Measurements from ENCODE around the gene GRAMD4. TPM values are rescaled to one million over a fixed set of nuclear protein-coding genes. Genes with fewer than 3 reads are reported as not detected.

GRAMD4 gene
- total and polyA plus RNA-seq, 2 donors (not counting 1 experiment from before 2014, with no cell fraction given) = 17.0 to 88.1 TPM

DNA sequence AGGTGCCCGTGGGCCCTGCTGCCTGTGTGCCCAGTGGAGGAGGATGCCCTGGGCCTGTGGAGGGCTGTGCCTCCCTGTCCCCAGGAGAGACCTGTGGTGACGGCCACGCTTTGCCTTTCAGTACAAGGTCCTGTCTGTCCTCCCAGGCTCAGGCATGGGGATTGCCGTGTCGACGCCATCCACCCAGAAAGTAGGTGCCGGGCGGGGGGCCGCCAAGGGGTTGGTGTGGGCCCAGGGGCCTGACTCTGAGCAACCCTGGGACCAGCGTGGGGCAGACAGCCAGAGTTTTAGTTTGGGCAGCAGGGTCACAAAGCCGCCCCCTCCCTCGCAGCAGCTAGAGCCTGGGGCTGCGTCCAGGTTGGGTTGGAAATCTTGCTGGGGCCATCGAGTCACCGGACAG, 56.3 kb downstream of the GRAMD4 start:
- Histone ChIP-seq H3K27me3 (replicated peaks in 1 of 4; ENCODE audit: control extremely low read depth in 1 of 4, control insufficient read depth in 3 of 4, insufficient read depth in 4 of 4, low read length in 3 of 4) (peaks cover 0 to 26% (median 0%) of the 10 kb centered on the region in 4 experiments), H3K36me3 (replicated peaks in 1 of 2; ENCODE audit: control extremely low read depth in 1 of 2, control insufficient read depth in 1 of 2, extremely low read depth in 1 of 2, insufficient read depth in 2 of 2, low read length in 1 of 2) (peaks cover 0 to 37% of the 10 kb centered on the region in 2 experiments), H3K4me2 (replicated peaks; ENCODE audit: low read depth, low read length, poor library complexity, severe bottlenecking) (no peak overlapping the region), H4K20me1 (ENCODE audit: control insufficient read depth, insufficient read depth, low read length, poor library complexity, severe bottlenecking) (peaks cover 92% of the 10 kb centered on the region), H3K9me3 (ENCODE audit: control extremely low read depth in 1 of 3, control insufficient read depth in 2 of 3, insufficient read depth in 1 of 3, low read length in 2 of 3) (peaks cover 0 to 6% (median 0%) of the 10 kb centered on the region in 3 donors), H3K27ac (ENCODE audit: low read length in 2 of 2) (no peak overlapping the region), H3K4me1 (ENCODE audit: control insufficient read depth in 2 of 2, insufficient read depth in 2 of 2, low read length in 2 of 2) (peaks cover 32 to 39% of the 10 kb centered on the region in 2 donors), H2AFZ (ENCODE audit: insufficient read depth, low read depth, low read length, poor library complexity, severe bottlenecking) (no peak overlapping the region), H3K79me2 (ENCODE audit: control insufficient read depth, insufficient read depth, low read length) (peaks cover 32% of the 10 kb centered on the region), H3K4me3 (ENCODE audit: control extremely low read depth in 1 of 5, extremely low read depth in 1 of 5, insufficient read depth in 1 of 5, low read depth in 2 of 5, low read length in 4 of 5) (no peak overlapping the region), H3K9ac (ENCODE audit: low read length) (no peak overlapping the region)
- no peak overlapping the region for H3K4me3 Mint-ChIP-seq
- no peak overlapping the region for H3K27ac Mint-ChIP-seq
- no peak for DNase-seq
- intact Hi-C loops (cut with micrococcal nuclease) = no loop called here
- H3K27me3 Mint-ChIP-seq = no peaks in the 10 kb centered on the region
- WGBS (ENCODE audit: insufficient coverage) = 85% methylated on average over 15 of the region's 15 CpGs
- POLR2A ChIA-PET = no interaction called here
- H3K9me3 Mint-ChIP-seq (ENCODE audit: insufficient read depth) = no peaks in the 10 kb centered on the region
- ATAC-seq (ENCODE audit: low read depth) = no peak
- TF ChIP-seq EZH2 (IDR thresholded peaks at IDR 0.05; ENCODE audit: borderline replicate concordance, insufficient read depth, low read depth, low read length, poor library complexity, severe bottlenecking) = no peak
- TF ChIP-seq, protein P1, sequence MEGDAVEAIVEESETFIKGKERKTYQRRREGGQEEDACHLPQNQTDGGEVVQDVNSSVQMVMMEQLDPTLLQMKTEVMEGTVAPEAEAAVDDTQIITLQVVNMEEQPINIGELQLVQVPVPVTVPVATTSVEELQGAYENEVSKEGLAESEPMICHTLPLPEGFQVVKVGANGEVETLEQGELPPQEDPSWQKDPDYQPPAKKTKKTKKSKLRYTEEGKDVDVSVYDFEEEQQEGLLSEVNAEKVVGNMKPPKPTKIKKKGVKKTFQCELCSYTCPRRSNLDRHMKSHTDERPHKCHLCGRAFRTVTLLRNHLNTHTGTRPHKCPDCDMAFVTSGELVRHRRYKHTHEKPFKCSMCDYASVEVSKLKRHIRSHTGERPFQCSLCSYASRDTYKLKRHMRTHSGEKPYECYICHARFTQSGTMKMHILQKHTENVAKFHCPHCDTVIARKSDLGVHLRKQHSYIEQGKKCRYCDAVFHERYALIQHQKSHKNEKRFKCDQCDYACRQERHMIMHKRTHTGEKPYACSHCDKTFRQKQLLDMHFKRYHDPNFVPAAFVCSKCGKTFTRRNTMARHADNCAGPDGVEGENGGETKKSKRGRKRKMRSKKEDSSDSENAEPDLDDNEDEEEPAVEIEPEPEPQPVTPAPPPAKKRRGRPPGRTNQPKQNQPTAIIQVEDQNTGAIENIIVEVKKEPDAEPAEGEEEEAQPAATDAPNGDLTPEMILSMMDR (IDR thresholded peaks at IDR 0.05) = no peak
- CTCF ChIA-PET = interaction anchor here (1.4 kb wide), 1 partner anchor 113 kb away, joined by 4 read pairs; no protein-coding TSS in a partner anchor
- H3K4me1 Mint-ChIP-seq = peaks cover 36% of the 10 kb centered on the region

DNA sequence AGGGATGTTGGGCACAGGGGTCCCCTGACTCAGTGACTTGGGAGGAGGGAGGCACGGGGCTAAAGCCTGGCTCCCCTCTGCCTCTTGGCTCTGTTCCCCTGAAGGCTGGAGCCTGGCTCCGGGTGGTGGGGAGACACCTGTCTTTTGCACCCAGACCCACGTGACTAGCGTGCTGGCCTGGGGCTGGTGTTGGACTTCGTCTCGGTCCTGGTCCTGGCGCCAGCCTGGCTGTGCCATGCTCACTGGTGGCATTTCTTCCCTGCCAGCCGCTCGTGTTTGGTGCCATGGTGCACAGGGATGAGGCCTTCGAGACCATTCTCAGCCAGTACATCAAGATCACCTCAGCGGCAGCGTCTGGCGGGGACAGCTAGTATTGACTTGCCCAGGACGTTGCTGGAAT, 56.7 kb downstream of the GRAMD4 start:
- no peak overlapping the region for H3K4me3 ChIP-seq (ENCODE audit: control extremely low read depth in 1 of 5, extremely low read depth in 1 of 5, insufficient read depth in 1 of 5, low read depth in 2 of 5, low read length in 4 of 5)

More for the DNA sequence above, 56.7 kb downstream of the GRAMD4 start:
- Histone ChIP-seq H3K79me2 (ENCODE audit: control insufficient read depth, insufficient read depth, low read length) (peaks cover 30% of the 10 kb centered on the region), H3K9me3 (ENCODE audit: control extremely low read depth in 1 of 3, control insufficient read depth in 2 of 3, insufficient read depth in 1 of 3, low read length in 2 of 3) (peaks cover 0 to 9% (median 0%) of the 10 kb centered on the region in 3 donors), H3K36me3 (replicated peaks in 1 of 2; ENCODE audit: control extremely low read depth in 1 of 2, control insufficient read depth in 1 of 2, extremely low read depth in 1 of 2, insufficient read depth in 2 of 2, low read length in 1 of 2) (peaks cover 0 to 37% of the 10 kb centered on the region in 2 experiments), H3K27ac (ENCODE audit: low read length in 2 of 2) (no peak overlapping the region), H3K27me3 (replicated peaks in 1 of 4; ENCODE audit: control extremely low read depth in 1 of 4, control insufficient read depth in 3 of 4, insufficient read depth in 4 of 4, low read length in 3 of 4) (peaks cover 0 to 30% (median 0%) of the 10 kb centered on the region in 4 experiments), H3K4me2 (replicated peaks; ENCODE audit: low read depth, low read length, poor library complexity, severe bottlenecking) (no peak overlapping the region), H3K9ac (ENCODE audit: low read length) (no peak overlapping the region), H2AFZ (ENCODE audit: insufficient read depth, low read depth, low read length, poor library complexity, severe bottlenecking) (no peak overlapping the region), H3K4me1 (ENCODE audit: control insufficient read depth in 2 of 2, insufficient read depth in 2 of 2, low read length in 2 of 2) (peaks cover 30 to 36% of the 10 kb centered on the region in 2 donors), H4K20me1 (ENCODE audit: control insufficient read depth, insufficient read depth, low read length, poor library complexity, severe bottlenecking) (peaks cover 93% of the 10 kb centered on the region)
- no peak for DNase-seq
- peaks cover 34% of the 10 kb centered on the region for H3K4me1 Mint-ChIP-seq
- H3K4me3 Mint-ChIP-seq = no peak overlapping the region
- no peaks in the 10 kb centered on the region for H3K9me3 Mint-ChIP-seq (ENCODE audit: insufficient read depth)
- H3K27ac Mint-ChIP-seq = no peak overlapping the region
- H3K27me3 Mint-ChIP-seq = no peaks in the 10 kb centered on the region
- no peak for TF ChIP-seq EZH2 (IDR thresholded peaks at IDR 0.05; ENCODE audit: borderline replicate concordance, insufficient read depth, low read depth, low read length, poor library complexity, severe bottlenecking)
- TF ChIP-seq, protein P1 (IDR thresholded peaks at IDR 0.05) = no peak
- CTCF ChIA-PET = no interaction called here
- intact Hi-C loops (cut with micrococcal nuclease) = no loop called here
- 96% methylated on average over 12 of the region's 14 CpGs for WGBS (ENCODE audit: insufficient coverage)
- POLR2A ChIA-PET = no interaction called here
- no peak for ATAC-seq (ENCODE audit: low read depth)

Data from B cell (primary cell).